GM19328 (cell line): ENCODE measurements around the gene SORBS1.
A peak's percentile ranks its signal among the peaks of the same experiment; 100 is the strongest.

Source experiments
- ATAC-seq: cut with Tn5 transposase; IDR thresholded peaks from one replicate; pipeline ENCODE4 v1.9.1; 2021; ENCODE audit warnings: mild to moderate bottlenecking, moderate library complexity; ENCODE audit not compliant: unreplicated experiment

The SORBS1 gene

GRCh38 chr10:95279042-95279820 is 281.9 kb downstream of the SORBS1 start:
- ATAC-seq, result no peak

DNA sequence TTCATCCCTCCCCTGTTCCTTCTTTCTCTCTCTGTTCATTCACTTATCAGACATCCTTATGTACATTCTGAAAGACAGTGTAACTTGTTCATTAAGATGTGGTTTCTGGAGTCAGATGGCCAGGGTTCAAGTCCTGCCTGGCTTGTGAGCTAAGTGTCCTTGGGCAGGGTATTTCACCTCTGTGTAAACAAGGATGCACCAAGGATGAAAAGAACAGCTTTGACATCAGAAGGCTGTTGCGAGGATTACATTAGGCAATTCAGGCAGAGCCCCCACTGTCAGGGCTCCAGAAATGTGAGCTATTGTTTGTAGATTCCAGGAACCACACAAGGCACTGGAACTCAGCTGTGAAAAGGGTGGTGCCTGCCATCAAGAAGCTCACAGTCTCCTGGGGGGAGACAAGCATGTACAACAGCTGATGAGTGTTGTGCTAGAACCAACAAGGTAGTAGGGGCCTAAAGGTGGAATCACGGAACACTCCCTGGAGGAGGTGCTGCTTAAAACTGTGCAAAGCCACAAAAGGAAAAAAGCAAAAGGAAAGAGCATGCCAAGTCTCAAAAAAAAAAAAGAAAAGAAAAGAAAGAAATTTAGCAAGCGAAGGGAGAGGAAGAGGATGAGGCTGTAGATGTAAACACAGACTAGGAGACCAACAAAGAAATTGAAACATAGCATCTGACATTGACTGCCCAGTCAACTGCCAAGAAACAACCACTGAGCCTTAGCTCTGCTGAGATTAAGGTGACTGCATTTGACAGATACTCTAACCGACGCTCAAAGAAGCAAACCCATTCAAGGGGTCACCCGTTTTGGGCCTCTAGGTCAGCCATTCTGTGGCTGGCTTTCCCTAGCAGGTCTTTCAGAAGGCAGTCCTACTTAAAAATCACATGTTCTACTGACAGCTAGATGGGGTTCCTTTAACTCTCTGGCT is 282.8 kb downstream of the SORBS1 start:
- no peak for ATAC-seq

GRCh38 chr10:95277614-95278013 is 283.6 kb downstream of the SORBS1 start:
- ATAC-seq, result no peak

GRCh38 chr10:95277201-95277570 is 284.0 kb downstream of the SORBS1 start:
- ATAC-seq, result no peak

DNA sequence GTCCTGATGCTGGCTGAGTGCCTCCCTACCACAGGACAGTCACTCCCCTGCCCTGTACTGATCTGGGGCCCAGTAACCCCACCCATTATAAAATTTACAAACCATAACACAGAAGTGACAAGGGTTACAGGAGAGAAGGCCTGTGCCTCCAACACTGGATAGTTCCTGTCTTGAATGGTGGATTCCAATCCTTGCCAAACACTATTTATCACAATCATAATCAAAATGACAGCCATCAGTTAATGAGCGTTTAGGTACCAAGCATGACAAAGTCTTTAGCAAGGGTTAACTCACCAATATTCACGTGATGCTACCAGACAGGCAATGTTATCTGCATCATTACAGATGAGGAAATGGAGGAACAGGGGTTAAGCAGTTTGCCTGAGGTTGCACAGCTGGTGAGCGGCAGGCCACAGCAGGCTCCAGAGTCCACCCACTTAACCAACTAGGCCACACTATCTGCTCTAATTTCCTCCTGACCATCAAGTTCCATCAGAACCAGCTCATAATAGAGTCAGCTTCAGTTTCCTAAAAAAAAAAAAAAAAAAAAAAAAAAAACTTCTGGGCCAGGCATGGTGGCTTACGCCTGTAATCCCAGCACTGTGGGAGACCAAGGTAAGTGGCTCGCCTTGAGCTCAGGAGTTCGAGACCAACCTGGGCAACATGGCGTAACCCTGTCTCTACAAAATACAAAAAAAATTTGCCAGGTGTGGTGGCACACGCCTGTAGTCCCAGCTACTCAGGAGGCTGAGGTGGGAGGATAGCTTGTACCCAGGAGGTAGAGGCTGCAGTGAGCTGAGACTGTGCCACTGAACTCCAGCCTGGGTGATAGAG is 284.6 kb downstream of the SORBS1 start:
- ATAC-seq, result no peak

DNA sequence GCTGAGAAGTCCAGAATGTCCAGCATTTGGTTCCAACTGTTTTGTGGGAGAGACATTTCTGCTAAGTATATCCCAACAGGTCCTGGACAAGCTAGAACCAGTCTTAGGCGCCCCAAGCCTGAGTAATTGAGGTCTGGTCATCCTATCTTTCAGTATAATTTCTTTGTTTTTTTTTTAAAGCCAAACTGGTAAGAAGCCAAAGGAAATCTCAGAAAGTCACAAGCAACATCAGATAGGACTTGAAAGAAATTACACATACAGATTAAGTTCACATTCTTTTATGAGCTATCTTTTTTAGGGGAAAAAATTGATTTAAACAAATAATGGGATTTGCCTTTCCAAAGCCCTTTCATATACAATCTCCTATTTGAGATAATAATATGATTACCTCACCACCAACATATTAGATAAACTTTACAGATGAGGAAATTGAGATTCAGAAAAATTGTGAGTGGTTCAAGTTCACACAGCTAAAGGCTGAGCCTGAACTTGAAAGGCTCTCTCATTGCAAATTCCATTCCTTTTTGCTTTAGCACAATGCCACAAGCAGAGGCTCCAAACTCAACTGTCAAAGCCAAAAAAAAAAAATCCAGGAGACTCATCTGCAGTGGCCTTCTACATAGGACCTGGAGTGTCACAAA is 285.3 kb downstream of the SORBS1 start:
- no peak for ATAC-seq

DNA sequence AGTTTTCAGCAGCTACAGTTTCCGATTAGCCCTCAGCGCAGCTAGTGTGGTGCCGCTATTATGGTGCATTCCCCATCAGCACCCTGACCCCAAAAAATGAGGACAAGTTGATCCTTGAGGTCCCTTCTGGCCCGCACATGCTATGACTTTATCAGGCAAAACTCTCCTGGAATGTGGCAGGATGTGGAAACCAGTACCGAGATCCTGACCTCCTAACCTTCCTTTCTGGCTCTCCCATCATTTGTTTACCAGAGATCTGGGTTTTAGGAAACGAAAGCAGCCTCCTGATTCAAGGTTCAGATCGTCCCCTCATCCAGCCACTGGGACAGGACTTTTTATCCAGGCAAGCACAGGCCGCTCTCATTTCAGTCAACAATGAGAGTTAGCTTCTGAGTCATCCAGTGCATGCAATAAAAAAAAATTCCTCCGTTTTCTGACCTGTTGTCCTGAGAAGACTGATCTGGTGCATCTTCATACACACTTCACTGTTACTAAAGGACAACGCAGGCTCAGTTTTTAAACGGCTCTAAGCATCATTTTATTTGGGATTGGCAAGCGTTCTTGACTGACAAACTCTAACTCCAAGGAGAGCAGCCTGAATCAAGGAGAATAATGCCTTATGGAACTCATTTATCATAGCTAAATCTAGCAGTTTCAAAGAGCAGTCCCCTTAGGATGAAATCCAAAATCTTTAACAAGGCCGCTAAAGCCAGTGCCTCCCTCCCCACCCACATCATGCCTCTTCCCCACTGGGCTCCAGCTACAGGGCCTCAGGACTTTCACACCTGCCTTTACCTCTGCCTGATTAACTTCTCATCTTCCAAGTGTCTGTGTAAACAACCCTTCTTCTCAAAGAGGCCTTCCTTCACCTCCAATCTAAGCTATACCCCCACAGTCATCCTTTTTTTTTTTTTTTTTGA is 287.5 kb downstream of the SORBS1 start:
- no peak for ATAC-seq

DNA sequence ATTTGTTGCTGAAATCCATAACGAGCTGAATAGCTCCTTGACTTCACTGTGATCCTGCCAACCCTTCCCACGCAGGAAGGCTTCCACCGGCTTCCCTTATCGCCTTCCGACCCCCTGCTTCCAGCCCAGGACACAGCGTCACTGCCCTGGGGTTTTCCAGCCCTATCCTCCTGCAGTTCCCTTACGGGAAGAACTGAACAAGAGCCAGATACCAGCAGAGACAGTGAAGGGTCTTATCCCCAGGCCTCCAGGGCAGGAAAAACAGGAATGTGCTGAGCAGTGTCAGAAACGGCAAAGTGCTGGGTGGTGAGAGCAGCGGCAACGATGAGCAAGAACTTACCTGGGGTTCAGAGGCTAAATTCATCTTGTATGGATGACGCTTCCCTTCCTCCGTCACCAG is 292.7 kb downstream of the SORBS1 start:
- no peak for ATAC-seq

GRCh38 chr10:95267251-95267650 is 293.9 kb downstream of the SORBS1 start:
- ATAC-seq, result no peak

GRCh38 chr10:95266674-95267095 is 294.5 kb downstream of the SORBS1 start:
- ATAC-seq, result peak; percentile 82

DNA sequence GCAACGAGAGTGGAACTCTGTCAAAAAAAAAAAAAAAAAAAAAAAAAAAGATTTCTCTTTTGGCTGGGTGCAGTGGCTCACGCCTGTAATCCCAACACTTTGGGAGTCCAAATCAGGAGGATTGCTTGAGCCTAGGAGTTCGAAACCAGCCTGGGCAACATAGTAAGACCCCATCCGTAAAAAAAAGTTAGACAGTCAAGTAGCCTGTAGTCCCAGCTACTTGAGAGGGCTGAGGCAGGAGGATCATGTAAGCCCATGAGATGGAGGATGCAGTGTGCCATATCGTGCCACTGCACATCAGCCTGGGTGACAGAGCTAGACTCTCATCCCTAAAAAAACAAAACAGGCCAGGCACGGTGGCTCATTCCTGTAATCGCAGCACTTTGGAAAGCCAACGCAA is 295.6 kb downstream of the SORBS1 start:
- ATAC-seq, result no peak

- no peak for ATAC-seq
Observed at GRCh38 chr10:95264227-95265051, 296.7 kb downstream of the SORBS1 start.

GRCh38 chr10:95263864-95264226 is 297.3 kb downstream of the SORBS1 start:
- no peak for ATAC-seq

- ATAC-seq, result no peak
Observed at GRCh38 chr10:95262763-95263518, 298.2 kb downstream of the SORBS1 start.

DNA sequence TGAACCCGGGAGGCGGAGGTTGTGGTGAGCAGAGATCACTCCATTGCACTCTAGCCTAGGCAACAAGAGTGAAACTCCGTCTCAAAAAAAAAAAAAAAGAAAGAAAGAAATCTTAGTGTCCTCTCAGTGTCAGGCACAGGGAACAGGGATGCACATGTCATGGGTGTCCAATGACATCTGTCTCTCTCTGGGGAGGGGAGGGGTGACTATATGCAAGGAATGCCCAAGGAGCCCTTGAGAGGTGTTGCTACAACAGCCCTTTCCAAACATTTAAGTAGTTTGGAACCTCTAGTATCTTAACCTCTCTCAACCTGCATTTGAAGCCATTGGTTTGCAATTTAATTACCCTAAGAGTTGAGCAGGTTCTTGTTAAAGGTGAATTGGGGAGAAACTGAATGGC is 299.2 kb downstream of the SORBS1 start:
- no peak for ATAC-seq
